Stimulated activated CD4-positive, alpha-beta T cell treated with anti-CD3 and anti-CD28 coated beads, Interleukin-12 subunit alpha, Interleukin-12 subunit beta, amount 100 ng/mL, for 24 hours (primary cell): Measurements from ENCODE around the gene ATP8A1.
A peak's percentile ranks its signal among the peaks of the same experiment; 100 is the strongest.

Experiments
- DNase-seq, 2 experiments: peaks; one replicate each; pipeline ENCODE4 v3.0.0-alpha.2; 2020; ENCODE audit warnings: low read depth in 2 of 2

Gene ATP8A1

DNA sequence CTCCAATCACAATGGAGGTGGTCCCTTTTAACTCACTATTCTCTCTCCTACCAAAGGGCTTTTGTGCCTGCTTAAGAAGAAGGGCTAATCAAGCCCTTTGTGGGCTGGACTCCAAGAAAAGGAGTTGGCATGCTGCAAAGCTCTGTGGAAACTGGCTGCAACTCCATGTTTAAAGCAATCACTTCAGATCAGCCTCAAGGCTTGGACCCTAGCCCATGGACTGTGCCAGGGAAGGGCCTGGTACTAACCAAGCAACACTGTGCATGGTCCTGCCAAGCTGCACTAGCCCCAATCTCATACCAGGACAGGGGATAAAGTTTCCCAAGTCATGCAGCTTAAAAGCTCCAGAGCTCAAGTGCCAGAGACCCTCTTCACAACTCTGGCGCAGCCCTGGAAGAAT is 86.7 kb downstream of the ATP8A1 start:
- no peak for DNase-seq

DNA sequence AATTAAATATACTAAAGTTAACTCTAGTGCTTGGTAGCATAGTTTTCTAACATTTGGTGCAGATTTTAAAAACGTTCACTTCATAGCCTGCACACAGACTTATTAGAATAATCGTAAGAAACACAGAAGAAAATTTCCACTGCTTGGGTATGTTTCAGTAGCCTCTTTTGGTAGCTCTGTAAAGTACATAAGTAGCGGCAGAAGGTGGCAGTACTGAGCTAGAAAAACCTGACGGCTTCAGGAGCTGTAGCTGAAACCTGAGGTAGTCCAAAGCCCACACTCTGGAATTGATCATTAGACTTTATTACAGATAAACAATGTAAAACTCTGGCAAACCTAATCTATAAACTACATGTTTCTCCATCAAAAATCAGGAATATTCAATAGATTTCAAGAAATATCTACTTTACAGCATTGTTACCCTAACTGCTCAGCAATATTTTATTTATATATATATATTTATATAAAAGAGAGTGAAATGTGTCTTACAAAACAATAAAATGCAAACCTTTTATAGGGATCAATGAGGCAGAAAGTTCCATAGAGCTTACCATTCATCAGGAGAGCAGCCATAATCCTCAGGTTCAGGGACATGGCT is 88.2 kb downstream of the ATP8A1 start:
- DNase-seq: peak; percentile 28 to 47

DNA sequence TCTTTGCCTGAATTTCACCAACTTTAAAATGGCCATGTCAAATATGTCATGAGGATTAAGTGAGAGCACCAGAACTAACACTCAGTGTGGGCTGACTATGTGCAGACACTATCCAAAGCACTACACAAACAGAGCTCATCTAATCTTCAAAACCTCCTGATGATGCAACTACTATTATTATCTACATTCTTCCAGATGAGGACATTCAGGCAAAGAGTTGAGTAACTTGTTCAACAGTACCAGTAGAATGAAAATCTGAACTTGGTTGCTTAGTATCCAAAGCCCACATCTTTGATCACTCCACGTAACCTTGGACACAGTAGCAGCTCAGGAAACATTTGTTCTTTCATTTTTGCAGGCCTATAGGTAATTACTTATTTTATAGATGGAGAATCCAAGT is 90.1 kb downstream of the ATP8A1 start:
- no peak for DNase-seq

DNA sequence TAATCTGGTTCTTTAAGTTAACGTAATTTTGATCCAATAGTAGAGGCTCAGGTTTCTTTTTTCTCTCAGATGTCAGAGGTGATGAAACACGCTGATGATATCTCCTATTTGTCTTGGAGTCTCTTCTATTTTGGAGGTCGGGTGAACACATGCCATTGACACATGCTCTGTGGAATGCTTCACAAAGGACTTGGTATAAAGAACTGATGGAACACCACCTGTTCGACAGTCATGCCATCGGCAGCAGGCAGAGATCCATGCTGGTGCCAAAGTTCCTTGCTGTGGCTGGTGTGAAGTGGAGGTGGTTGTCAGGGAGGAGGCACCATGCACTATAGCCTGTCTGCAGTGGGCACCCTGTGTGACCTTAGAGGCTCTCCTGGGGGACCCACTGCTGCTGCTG is 94.9 kb downstream of the ATP8A1 start:
- no peak for DNase-seq

DNA sequence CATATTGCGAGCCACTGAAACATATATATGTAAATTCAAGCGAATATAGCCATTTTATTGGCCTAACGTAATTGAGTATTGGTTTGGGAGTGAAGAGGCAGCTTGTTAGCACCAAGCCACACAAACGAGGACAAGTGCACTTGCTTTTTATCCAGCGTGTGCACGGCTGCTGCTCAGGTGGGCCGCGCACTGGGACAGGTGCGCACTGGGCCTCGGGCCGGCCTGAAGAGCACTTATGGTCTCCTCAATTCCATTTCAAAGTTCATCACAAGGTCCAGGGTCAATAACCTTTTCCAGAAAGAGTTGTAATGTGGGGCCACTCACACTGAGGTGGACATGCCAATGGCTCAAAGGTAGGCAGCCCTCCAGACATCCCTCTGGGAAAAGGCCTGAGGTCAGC is 95.9 kb downstream of the ATP8A1 start:
- DNase-seq: no peak

DNA sequence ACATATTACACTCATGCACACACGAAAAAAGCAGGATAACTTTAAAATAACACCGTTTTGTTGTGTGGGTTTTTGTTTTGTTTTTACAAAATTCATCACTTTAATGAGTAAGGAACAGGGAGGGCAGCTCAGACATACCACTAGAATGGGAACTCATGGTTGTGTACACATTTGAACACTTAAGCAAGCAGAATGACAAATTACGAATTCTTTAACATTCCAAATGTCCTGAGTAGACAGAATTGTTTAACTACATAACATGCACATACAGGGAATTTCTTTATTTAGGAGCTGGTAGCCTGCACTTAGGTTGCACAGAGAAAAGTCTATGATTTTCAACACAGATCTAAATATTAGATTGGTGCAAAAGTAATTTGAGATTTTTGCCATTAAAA is 96.4 kb downstream of the ATP8A1 start:
- no peak for DNase-seq

DNA sequence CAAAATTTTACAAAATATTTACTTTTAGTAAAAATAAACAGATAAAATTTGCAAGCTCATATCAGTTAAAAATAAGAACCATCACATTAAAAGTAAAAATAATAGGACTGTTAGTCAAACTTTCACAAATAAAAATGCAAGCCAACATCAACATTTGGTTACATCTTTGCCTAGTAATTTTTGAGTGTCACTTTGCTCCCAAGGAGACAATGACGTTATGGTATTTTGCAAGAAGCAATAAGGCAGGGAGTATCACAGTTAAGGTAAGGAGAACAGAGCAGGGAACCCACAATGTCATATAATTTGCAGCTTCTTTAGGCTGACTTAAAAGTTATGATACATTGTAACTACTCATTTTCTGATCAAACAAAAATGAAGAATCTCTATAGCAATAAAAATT is 98.7 kb downstream of the ATP8A1 start:
- DNase-seq: no peak

DNA sequence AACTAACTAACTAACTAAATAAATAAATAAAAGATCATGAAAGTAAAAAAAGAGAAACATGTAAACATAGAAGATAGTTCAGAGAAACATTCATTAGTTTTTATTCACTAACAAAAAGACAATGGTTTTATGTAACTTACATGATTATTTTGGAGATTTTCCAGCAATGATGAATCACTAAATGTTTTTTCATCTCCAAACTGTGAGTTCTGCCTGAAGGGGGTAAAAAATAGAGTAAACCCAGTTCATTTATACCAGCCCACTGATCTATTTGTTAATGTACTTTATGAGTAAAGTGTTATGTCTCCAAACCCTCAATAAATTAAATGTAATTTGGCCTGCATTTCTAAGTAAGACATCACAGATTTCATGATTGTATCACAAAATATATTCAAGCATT is 101.1 kb downstream of the ATP8A1 start:
- DNase-seq: no peak

DNA sequence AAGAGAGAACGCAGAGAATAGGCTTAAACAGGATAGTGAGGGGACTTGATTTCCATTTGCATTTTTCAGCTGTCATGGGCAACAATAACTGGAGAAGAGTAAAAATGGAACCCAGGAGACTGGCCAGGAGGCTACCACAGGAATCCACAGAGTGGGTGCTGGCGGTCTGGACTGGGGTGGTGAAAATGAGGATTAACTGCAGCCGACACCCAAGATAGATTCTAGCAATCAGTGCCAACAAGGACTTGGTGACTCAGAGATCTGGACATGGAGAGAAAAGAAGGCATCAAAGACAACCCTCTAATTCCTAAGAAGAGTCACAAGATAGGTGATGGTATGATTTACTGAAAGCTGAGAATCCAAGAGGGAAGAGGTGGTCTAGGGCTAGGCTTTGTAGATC is 102.8 kb downstream of the ATP8A1 start:
- no peak for DNase-seq

DNA sequence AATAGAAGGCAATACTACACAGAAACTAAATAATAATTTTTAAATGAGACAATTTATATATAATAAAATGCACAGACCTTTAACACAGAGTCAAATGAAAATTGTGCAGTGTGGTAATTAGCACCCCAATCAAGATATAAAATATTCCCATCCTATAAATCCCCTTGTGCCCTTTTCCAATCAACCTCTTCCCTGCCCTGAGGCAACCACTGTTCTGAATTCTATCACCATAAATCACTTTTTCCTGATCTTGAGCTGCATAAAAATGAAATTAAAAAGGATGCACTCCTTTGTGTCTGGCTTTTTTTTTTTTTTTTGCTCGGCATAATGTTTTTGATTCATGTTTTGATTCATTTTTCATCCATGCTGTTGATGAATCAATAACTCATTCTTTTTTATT is 107.0 kb downstream of the ATP8A1 start:
- DNase-seq: no peak

DNA sequence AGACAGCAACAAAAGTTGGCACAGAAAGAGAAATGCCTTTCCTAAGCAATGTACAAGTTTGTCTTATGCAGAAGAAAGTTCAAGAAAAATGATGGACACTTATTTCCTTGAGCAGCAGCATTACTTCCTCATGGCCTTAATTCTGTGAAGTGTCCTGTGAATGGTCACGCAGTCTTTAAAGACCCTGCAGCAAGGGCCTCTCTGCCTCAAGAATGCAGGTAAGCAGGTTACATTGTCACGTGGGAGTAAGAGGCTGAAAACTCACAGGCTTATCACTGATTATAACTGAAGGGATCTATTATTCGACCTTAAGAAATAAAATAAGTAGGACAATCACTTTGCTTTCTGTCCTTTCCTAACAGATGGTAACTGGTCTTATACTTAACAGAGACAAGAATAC is 109.1 kb downstream of the ATP8A1 start:
- DNase-seq: no peak

DNA sequence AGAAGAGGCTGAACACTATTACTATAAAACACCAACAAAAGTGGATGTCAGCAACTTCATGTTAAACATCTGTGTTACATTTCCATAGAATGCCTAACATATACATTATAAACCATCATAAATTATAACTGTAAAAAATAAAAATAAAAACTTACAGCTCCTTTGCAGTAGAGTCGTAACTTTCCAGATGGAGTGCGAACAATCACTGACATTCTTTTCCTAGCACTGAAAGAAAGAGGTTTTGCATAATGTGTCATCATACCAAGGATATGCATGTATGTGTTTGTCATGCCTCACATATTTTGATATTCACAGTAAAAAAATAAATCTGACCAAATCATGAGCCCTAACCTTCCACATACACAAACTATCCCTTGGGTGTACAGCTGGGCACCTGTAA is 113.1 kb downstream of the ATP8A1 start:
- DNase-seq: no peak

DNA sequence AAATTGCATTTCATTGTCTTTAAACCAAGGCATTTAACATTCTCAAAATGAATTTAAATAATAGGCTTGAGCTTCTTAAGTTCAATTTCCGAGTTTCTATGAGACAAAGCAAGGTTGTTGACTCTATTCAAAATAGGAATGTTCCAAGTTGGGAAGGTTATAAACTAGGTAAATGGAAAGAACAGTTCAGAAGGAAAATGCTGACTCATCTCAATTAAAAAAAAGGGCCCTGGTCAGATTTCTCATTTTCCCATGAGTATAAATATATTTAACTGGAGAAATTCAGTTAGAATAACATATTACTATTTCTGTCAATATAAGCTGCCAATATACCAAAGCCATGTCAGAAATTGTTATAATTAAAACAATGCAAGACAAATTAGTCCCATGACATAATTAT is 113.8 kb downstream of the ATP8A1 start:
- DNase-seq: no peak

DNA sequence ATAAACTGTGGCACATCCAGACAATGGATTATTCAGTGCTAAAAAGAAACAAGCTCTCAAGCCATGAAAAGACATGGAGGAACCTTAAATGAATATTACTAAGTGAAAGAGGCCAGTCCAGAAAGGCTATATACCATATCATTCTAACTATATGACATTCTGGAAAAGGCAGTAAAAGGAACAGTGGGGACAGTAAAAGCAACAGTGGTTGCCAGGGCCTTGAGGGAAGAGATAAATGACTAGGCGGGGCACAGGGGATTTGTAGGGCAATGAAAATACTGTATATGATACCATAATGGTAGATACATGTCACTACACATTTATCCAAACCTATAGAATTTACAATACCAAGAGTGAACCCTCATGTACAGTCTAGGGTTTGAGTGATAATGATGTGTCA is 115.3 kb downstream of the ATP8A1 start:
- DNase-seq: no peak

DNA sequence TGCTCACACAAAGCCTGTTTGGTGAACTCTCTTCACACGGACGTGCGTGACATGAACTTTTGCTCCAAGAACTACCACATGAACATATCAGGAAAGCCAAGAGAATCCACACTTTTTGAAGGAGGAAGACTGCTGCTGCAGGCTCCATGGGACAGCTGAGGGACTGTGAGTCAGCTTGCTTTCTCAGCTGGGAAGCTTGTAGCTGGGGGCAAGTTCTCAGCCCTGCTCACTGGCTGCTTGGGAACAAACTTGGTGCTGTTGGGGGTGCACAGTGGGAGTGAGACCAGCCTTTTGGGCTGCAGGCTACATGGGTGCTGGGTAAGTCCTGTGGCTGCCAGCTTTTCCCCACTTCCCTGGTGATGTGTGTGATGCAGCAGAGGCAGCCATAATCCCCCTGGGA is 123.9 kb downstream of the ATP8A1 start:
- no peak for DNase-seq

DNA sequence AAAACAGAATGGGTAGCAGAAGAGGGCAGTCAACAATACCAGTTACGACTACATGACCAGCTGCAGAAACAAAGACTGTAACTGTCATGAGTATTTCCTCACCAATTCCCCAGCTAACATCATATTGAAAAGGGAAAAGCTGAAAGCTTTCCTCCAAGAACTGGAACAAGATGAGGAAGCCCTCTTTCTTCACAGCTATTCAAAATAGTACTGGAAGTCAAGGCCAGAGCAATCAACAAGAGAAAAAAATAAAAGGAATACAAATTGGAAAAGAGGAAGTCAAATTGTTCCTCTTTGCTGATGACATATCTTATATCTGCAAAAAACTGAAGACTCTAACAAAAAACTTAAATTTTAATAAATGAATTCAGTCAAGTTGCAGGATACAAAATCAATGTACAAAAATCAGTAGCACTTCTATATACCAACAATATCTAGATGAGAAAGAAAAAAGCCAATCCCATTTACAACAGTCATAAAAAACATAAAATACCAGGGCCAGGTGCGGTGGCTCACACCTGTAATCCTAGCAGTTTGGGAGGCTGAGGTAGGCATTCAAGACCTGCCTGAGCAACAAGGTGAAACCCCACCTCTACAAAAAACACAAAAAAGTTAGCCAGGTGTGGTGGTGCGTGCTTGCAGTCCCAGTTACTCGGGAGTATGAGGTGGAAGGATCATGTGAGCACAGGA is 125.4 kb downstream of the ATP8A1 start:
- no peak for DNase-seq

DNA sequence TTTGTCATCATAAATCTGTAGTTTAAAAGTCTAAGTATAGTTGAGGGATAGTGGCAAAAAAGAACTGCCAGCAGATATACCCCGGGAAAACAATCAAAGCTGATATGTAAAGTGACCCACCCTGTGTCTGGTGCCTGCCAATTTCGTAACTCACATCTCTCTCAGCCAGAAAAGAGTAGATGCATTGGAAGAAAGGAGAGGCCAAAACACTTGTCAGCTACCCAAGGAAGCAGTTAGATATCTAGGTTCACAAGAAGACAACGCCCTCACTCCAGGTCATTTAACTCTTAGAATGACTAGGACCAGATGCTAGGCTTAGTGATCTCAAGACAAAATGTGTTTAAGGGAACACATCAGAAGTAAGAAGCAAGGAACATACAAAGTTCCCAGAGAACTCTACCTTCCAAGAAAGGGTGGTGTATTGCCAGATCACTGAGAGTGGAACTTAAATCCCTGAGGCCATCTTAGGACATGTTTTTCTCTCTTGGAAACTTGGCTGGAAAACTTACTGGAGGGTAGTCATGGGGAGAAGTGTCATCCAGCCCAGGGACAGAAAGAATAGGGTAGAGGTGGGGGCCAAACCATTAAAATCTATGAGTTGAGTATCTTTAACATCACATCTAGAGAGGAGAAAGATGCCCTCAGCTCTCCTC is 133.7 kb downstream of the ATP8A1 start:
- DNase-seq: no peak

DNA sequence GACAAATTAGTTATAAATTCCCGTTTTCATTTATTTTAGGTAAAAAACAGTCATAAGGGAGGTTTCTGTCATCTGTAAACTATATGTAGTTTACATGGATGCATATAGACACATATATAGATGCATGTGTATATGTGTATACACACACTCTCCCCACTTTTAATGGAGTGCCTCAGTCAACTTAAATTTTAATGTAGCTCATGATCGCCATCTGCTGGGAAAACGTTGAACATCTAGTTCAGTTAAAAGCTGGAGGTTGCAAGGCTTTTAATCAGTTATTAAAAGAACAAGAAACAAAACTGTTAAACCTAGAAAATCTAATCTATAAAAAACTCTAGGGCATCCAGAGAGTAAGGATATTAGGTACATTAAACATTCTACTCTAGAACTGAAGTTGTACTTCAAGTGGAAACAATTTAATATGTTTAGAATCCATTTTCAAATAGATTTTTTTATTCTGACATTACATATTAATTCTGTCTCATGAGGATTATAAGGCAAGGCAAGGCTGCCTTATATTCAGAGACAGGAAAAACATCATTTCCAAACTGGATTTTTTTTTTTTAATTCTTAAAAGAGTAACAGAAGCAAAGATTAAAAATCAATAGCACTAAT is 137.0 kb downstream of the ATP8A1 start:
- DNase-seq: peak in 1 of 2 experiments; percentile 41

DNA sequence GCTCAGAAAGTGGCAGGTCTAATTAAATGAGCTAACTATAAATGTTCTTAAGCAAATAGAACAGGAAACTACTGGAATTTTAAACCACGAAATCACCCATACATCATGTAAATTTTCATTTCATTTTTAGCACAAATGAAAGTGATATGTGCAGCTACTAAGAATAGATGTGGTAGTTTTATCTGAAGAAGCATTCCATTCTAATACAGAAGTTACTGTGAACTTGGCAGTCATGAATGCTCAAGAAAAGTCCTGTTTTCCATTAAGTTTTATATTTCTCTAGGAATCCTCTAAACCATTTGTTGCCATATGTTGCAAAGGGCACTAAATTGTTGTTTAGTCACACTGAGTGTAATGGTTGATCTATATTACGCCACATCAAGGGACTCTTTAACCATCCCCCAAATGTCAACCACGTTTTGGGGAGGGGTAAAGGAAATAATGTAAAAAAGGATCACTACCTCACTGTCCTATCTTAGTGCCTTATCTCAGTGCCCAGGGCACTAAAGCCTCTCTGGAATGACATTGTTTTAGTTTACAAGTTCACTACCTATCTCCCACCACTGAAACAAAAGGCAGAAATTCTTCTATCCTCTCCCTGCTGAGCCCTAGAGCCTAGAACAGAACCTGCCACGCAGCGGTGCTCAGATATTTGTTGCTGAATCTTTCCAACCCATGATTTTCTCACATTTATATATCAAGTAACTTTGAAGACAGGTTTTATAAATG is 141.6 kb downstream of the ATP8A1 start:
- DNase-seq: no peak

DNA sequence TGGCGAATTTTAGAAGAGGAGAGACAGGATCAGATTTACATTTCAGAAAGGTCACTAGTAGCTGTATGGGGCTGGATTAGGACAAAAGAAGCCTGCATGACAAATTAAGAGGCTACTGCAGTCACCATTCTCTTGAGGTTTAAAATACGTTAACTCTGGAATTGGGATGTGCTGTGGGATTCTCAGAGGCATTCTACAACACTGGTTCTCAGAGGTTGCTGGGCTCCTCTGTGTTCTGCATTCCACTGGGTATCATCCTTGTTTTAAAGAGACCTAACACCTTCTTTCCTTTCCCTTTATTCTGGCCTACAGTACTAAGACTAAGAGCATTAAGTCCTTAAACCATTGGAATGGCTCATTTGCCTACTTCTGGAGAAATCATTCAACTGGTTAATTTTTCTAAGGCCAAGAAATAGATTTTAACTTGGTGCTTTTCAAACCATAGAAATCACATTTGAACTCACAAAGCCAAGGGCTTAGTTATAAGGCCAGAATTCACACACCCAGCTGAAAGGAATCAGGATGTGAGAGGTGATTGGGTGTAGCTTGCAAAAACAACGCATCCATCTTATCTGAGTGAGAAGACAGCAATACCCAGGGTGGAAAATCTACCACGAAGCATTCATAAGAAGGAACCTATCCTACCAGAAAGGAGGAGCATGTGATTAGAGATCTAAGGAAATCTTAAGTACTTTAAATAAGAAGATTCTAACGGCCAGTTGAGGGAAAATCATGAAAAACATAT is 143.0 kb downstream of the ATP8A1 start:
- DNase-seq: no peak

DNA sequence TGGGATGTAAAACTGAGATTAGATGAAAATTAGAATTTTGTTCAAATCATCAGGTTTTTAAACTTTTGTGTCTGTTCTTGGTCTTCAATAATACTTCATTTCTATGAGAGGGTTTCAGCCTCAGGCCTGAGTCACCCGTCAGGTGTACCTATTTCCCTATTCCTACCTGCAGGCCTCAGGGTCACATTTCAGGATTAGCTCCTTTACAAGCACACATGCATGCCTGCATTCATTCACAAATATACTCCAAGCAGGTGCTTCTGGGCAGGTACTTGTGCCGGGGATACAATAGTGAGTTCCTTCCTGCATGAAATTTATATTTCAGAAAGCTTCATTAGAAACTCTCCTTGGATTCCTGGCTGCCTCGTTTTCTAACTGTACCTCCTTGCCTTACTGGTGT is 144.7 kb downstream of the ATP8A1 start:
- no peak for DNase-seq

DNA sequence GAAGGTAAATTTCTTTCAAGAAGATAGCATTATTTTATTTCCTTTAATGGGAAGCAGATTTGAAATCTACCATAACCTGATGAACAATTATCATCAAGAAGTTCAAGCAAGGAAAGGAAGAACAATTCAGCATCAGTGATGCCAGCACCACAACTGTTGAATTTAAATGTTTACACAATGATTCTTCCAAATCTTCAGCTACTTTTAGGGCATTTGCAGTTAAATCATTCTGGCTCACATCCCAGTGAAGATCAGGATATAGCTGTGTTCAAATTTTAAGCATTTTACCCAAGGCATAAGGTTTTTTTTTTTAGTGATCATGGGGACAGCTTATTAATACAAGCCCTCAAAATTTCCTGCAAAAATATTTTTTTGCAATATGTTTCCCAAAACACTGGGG is 146.7 kb downstream of the ATP8A1 start:
- no peak for DNase-seq
